Pons (tissue), 1 donor: Measurements from ENCODE around the gene SPOCD1.

Source experiments
- DNase-seq: peaks from one replicate; pipeline ENCODE4 v3.0.0-alpha.2; 2016; ENCODE audit warnings: low spot score

The SPOCD1 gene

DNA sequence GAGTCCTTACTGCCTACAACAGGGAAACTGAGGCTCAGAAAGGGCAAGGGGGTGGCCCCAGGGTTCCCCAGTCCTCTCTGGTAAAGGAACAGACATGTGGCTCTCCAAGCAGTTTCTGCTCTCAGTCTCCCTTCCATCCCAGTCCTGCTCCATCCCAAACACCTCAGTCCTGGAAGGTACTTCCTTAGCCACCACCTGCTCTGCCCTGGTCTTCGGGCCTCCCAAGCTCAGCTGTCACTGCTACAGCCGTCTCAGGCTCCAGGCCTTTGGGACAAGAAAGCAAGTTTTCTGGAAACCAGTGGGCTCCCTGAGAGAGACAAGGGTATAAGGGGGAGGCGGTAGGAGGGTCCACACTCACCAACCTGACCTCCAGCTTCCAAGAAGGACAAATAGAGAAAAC is 28.6 kb downstream of the SPOCD1 start:
- no peak for DNase-seq

GRCh38 chr1:31786366-31787060 is 29.3 kb downstream of the SPOCD1 start:
- no peak for DNase-seq

- DNase-seq: no peak
These were observed 29.9 kb downstream of the SPOCD1 start for GRCh38 chr1:31785947-31786290.

GRCh38 chr1:31785020-31785946 is 30.5 kb downstream of the SPOCD1 start:
- DNase-seq: no peak

DNA sequence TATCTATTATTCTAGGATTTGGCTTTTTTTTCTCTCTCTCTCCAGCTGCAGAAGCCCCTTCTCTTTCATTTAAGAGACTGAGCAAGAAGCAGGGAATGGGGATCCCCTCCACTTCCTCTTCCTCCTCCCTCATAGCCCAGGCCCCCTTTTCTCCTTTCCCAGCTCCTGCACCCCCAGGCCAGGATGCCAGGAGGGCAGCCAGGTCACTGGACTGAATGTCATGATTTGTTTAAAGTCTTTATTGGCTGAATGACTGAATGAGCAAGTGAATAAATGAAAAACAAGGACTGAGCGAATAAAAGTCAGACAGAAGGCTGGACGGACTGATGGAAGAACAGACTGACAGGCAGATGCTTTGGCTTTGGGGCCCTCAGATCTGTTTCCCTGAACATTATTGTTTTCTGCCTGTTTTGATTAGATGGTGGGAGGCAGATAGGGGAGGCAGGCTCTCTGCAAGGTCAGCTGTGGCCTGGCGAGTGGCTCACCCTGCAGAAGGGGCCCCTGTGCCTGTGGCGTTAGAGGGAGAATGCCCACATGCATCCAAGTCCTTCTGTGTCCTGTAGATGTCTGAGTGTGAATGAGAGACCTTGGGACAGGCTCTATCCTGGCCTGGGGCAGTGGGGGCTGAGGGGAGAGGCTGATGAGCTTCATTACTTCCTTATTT is 31.3 kb downstream of the SPOCD1 start:
- no peak for DNase-seq

- no peak for DNase-seq
These were observed 32.0 kb downstream of the SPOCD1 start for GRCh38 chr1:31783846-31784245.

GRCh38 chr1:31782421-31783410 is 33.1 kb downstream of the SPOCD1 start:
- DNase-seq: no peak

- DNase-seq: no peak
These were observed 34.0 kb downstream of the SPOCD1 start for GRCh38 chr1:31781756-31782371.

- no peak for DNase-seq
These were observed 34.6 kb downstream of the SPOCD1 start for GRCh38 chr1:31781138-31781755.

- no peak for DNase-seq
These were observed 35.2 kb downstream of the SPOCD1 start for GRCh38 chr1:31780632-31781031.

GRCh38 chr1:31779687-31780086 is 36.1 kb downstream of the SPOCD1 start:
- no peak for DNase-seq

GRCh38 chr1:31778763-31779488 is 36.9 kb downstream of the SPOCD1 start:
- no peak for DNase-seq

DNA sequence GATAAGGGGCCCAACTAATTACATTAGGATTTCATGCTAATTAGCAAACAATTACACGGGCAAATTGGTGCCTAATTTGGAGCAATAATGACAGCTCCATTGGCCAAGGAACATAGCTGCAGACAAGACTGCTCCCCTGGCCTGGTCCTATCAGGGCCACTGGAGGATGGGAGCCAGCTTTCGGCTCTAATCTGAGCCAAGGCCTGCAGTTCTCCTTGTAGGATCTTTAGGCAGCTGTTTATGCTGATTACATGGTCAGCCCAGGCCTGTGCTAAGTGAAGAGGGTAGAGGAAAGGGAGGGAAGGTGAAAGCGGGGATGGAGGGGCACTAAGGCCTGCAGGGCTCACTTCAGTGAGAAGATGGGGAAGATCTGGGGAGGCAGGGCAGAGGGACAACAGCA is 39.3 kb downstream of the SPOCD1 start:
- no peak for DNase-seq

DNA sequence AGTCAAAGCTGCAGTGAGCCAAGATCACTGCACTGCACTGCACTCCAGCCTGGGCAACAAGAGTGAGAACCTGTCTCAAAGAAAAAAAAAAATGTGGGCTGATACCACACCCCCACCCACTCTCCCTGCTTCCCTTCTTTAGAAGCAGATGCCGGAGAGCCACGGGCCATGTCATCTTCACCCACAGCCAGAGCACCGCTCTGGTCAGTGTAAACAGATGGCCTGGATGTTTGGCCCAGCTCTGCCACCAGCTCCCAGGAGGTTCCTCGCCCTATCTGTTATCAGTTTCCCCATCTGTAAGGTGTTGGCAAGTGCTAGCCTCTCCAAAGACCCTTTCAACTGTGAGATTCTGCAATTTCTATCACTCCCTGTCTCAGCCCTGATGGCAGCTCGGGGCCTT is 39.8 kb downstream of the SPOCD1 start:
- no peak for DNase-seq

- DNase-seq: no peak
These were observed 40.4 kb downstream of the SPOCD1 start for GRCh38 chr1:31775210-31775999.

- no peak for DNase-seq
These were observed 41.3 kb downstream of the SPOCD1 start for GRCh38 chr1:31774495-31774894.

- DNase-seq: no peak
These were observed 42.0 kb downstream of the SPOCD1 start for GRCh38 chr1:31773861-31774260.

GRCh38 chr1:31772669-31773248 is 43.1 kb downstream of the SPOCD1 start:
- DNase-seq: no peak
